ENCODE results near the gene METTL2B. TPM values are rescaled to one million over a fixed set of nuclear protein-coding genes. Genes with fewer than 3 reads are reported as not detected.

Gene METTL2B
- total RNA-seq, 1 experiment from 2014 or later, result 44.3 TPM

GRCh38 chr7:128455543-128456254 is 20.8 kb upstream of the METTL2B start, which contains the start of gene HILPDA:
Gene HILPDA, plus strand, starts transcription at chr7:128455878. Its CDS starts 1,391 bp downstream, at chr7:128457269.
- peak within 1 kb of the TSS; percentile 96 to 99 for H3K4me3 Mint-ChIP-seq
- DNase-seq, result peak; percentile 86
- peaks cover 12% of the 10 kb centered on the region for H3K27me3 Mint-ChIP-seq (ENCODE audit: low read depth)
- no peak within 1 kb of the TSS for H2BK5ac ChIP-seq (ENCODE audit: insufficient read length, low read length)
- peak within 1 kb of the TSS; percentile 78 for H3K4me2 ChIP-seq (ENCODE audit: insufficient read depth, insufficient read length, low read length)
- H3K23me2 ChIP-seq (ENCODE audit: insufficient read length, low read depth, low read length, poor library complexity, severe bottlenecking), result peaks cover 6% of the 10 kb centered on the region
- peaks cover 49 to 68% of the 10 kb centered on the region in 2 experiments for H3K4me1 Mint-ChIP-seq
- no peaks in the 10 kb centered on the region for H3K27me3 ChIP-seq (ENCODE audit: insufficient read depth, low read length)
- no peaks in the 10 kb centered on the region for H3K4me1 ChIP-seq (ENCODE audit: insufficient read depth, low read length)
- no peak for TF ChIP-seq CTCF (conservative IDR thresholded peaks at IDR 0.05)
- H2BK120ac ChIP-seq (ENCODE audit: low read depth, low read length, poor library complexity, severe bottlenecking), result no peak within 1 kb of the TSS
- no peaks in the 10 kb centered on the region for H3K79me1 ChIP-seq (ENCODE audit: insufficient read depth, low read depth, low read length, poor library complexity, severe bottlenecking)
- H2BK20ac ChIP-seq (ENCODE audit: low read depth, low read length, poor library complexity, severe bottlenecking), result no peak within 1 kb of the TSS
- WGBS (ENCODE audit: extremely low coverage, insufficient read length, low lambda C conversion rate), result no CpG with 5 or more reads among the region's 64 CpGs
- peaks cover 13 to 24% (median 19%) of the 10 kb centered on the region in 3 experiments for H3K36me3 Mint-ChIP-seq (ENCODE audit: insufficient read depth in 1 of 3, low read depth in 3 of 3)
- no peak within 1 kb of the TSS for H3T11ph ChIP-seq (ENCODE audit: low read length)
- no peak within 1 kb of the TSS for H2BK12ac ChIP-seq (ENCODE audit: insufficient read length, low read depth, low read length)
- no peak within 1 kb of the TSS for H2AFZ ChIP-seq (ENCODE audit: low read length)
- no peak within 1 kb of the TSS for H3K23ac ChIP-seq (ENCODE audit: insufficient read length, low read depth, low read length)
- peak within 1 kb of the TSS; percentile 91 for H3K9ac ChIP-seq (ENCODE audit: extremely low read depth, insufficient read length, low read length)
- peak within 1 kb of the TSS; percentile 48 for H4K5ac ChIP-seq (ENCODE audit: insufficient read length, low read depth, low read length)
- peak within 1 kb of the TSS; percentile 90 for H3K14ac ChIP-seq (ENCODE audit: insufficient read depth, low read length)
- H3K27ac ChIP-seq (ENCODE audit: insufficient read length, low read depth, low read length), result no peak within 1 kb of the TSS
- no peak within 1 kb of the TSS for H4K91ac ChIP-seq (ENCODE audit: insufficient read length, low read depth, low read length)
- H2BK15ac ChIP-seq (ENCODE audit: low read depth, low read length), result no peak within 1 kb of the TSS
- no peaks in the 10 kb centered on the region for H3K9me3 Mint-ChIP-seq
- H3K4ac ChIP-seq (ENCODE audit: low read depth, low read length), result peak within 1 kb of the TSS; percentile 2; the same call in 1 of the 2 replicates
- peaks cover 9% of the 10 kb centered on the region; the same call in 1 of the 2 replicates for H3K79me2 ChIP-seq (ENCODE audit: insufficient read depth, low read length)
- no peak within 1 kb of the TSS for H3K56ac ChIP-seq (ENCODE audit: insufficient read length, low read depth, low read length)
- no peak within 1 kb of the TSS for H2AK5ac ChIP-seq (ENCODE audit: insufficient read length, low read length)
- H3K9me3 ChIP-seq (ENCODE audit: control insufficient read depth, low read depth, low read length), result no peaks in the 10 kb centered on the region
- H3K18ac ChIP-seq (ENCODE audit: insufficient read length, low read depth, low read length), result peak within 1 kb of the TSS; percentile 74
- H4K20me1 ChIP-seq (ENCODE audit: control insufficient read depth, insufficient read depth, insufficient read length), result no peaks in the 10 kb centered on the region
- peak within 1 kb of the TSS; percentile 30 for H4K8ac ChIP-seq (replicated peaks; ENCODE audit: insufficient read length, low read depth, low read length)
- peak within 1 kb of the TSS; percentile 77 to 99 (median 99); a peak in 6 of 7 replicates for H3K27ac Mint-ChIP-seq

Measured in H9 (cell line).